ENCODE measurements around the gene ASB2.

DNA sequence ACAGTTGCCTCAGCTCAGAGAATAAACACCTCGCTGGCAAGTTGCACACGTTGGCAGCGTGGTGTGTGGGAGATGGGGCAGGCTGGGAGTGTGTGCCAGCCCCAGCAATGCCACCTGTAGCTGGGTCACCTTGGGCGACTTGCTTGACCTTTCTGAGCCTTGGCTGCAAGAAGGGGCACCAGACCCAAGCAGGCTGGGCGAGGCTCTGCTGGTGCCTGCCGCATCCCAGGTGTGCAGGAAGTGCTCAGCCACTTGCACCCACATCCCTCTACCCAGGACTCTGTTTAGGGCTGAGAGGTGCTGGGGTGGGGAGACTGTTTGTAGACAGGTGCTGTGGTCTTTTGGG, 48.6 kb downstream of the ASB2 start:
- TF ChIP-seq SP1 (IDR thresholded peaks at IDR 0.05; ENCODE audit: low read depth, low read length) (no peak), EP300 (IDR thresholded peaks at IDR 0.05; ENCODE audit: borderline replicate concordance in 1 of 2, low read depth in 2 of 2, low read length in 2 of 2) (no peak), RFX5 (IDR thresholded peaks at IDR 0.05; ENCODE audit: borderline replicate concordance, low read depth, low read length) (no peak), RAD21 (IDR thresholded peaks at IDR 0.05 in 1 of 2, conservative IDR thresholded peaks at IDR 0.05 in 1 of 2; ENCODE audit: low read depth in 2 of 2, low read length in 2 of 2) (no peak), KDM1A (IDR thresholded peaks at IDR 0.05; ENCODE audit: borderline replicate concordance, low read length) (no peak), YY1 (IDR thresholded peaks at IDR 0.05; ENCODE audit: low read depth, low read length) (no peak), POLR2A (IDR thresholded peaks at IDR 0.05; ENCODE audit: control extremely low read depth in 1 of 2, low read depth in 2 of 2, low read length in 2 of 2) (no peak), EZH2 (IDR thresholded peaks at IDR 0.05; ENCODE audit: low read depth, low read length, severe bottlenecking) (no peak), SIN3A (conservative IDR thresholded peaks at IDR 0.05 in 1 of 2, IDR thresholded peaks at IDR 0.05 in 1 of 2; ENCODE audit: low read depth in 1 of 2, low read length in 2 of 2) (no peak), POLR2AphosphoS5 (IDR thresholded peaks at IDR 0.05; ENCODE audit: low read depth, low read length) (no peak)
- TF ChIP-seq, protein P1, sequence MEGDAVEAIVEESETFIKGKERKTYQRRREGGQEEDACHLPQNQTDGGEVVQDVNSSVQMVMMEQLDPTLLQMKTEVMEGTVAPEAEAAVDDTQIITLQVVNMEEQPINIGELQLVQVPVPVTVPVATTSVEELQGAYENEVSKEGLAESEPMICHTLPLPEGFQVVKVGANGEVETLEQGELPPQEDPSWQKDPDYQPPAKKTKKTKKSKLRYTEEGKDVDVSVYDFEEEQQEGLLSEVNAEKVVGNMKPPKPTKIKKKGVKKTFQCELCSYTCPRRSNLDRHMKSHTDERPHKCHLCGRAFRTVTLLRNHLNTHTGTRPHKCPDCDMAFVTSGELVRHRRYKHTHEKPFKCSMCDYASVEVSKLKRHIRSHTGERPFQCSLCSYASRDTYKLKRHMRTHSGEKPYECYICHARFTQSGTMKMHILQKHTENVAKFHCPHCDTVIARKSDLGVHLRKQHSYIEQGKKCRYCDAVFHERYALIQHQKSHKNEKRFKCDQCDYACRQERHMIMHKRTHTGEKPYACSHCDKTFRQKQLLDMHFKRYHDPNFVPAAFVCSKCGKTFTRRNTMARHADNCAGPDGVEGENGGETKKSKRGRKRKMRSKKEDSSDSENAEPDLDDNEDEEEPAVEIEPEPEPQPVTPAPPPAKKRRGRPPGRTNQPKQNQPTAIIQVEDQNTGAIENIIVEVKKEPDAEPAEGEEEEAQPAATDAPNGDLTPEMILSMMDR (IDR thresholded peaks at IDR 0.05; ENCODE audit: control extremely low read depth in 1 of 3, insufficient read depth in 1 of 3, low read depth in 1 of 3, low read length in 3 of 3) = no peak
- TF ChIP-seq, protein P2, sequence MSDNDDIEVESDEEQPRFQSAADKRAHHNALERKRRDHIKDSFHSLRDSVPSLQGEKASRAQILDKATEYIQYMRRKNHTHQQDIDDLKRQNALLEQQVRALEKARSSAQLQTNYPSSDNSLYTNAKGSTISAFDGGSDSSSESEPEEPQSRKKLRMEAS (IDR thresholded peaks at IDR 0.05) = no peak
- TF ChIP-seq, protein P3, sequence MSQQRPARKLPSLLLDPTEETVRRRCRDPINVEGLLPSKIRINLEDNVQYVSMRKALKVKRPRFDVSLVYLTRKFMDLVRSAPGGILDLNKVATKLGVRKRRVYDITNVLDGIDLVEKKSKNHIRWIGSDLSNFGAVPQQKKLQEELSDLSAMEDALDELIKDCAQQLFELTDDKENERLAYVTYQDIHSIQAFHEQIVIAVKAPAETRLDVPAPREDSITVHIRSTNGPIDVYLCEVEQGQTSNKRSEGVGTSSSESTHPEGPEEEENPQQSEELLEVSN (IDR thresholded peaks at IDR 0.05) = no peak
- TF ChIP-seq, protein P4, sequence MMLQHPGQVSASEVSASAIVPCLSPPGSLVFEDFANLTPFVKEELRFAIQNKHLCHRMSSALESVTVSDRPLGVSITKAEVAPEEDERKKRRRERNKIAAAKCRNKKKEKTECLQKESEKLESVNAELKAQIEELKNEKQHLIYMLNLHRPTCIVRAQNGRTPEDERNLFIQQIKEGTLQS (IDR thresholded peaks at IDR 0.05; ENCODE audit: insufficient read depth, low read depth, low read length) = no peak
